Measurements from ENCODE around the gene SMOC1.

The SMOC1 gene

DNA sequence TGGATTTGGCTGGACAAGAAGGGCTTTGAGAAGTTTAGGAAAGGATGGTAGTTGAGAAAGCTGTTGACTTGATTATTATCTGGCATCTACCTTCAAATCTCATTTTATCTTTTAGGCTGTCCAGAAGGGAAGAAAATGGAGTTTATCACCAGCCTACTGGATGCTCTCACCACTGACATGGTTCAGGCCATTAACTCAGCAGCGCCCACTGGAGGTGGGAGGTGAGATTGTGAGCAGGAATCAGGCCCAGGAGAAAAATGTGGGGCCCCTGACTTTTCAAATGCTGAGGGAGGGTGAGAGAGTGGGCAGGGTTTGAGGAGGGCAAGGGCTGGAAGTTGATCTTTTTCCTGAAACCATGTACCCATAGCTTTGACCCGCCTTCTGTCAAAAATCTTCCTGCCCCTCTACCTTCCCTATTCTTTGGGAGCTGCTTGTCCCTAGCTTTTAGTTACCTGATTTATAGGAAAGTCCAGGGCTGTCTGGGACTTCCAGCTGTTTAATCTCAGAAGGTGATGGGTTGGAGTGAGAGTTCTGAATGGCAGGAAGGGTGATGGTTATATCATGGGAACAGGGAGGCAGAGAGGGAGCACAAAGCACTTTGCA is 134.2 kb downstream of the SMOC1 start:
- DNase-seq: peak; percentile 19

DNA sequence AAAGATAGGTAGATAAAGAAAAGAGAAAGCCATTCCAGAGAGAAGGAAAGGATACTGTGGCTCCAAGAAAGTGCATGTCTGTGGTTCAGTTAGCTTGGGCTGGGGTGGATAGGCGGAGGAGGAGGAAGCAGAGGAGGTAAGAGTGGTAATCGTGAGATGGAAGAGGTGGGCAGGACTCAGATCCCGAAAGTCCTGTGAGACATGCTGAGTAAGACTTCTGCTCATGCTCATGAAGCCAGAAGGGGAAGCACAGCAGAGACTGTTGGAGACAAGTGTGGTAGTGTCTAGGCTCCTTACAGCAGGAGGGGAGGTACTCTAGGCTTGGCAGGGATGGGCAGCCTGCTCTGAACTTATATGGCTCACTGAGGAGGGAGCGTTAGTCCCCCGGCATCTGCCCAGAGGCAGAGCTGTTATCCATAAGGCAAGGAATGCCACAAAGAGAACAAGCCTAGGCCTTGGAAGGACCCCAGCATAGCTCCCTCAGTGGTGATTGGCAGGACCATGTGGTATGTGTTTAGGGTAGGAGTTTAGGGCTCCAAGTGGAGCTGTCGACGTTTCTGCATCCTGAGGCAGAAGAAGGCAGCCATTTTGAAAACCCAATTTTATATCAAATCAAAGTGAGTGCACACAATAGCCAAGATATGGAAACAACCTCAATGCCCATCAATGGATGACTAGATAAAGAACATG is 135.3 kb downstream of the SMOC1 start:
- DNase-seq: no peak

DNA sequence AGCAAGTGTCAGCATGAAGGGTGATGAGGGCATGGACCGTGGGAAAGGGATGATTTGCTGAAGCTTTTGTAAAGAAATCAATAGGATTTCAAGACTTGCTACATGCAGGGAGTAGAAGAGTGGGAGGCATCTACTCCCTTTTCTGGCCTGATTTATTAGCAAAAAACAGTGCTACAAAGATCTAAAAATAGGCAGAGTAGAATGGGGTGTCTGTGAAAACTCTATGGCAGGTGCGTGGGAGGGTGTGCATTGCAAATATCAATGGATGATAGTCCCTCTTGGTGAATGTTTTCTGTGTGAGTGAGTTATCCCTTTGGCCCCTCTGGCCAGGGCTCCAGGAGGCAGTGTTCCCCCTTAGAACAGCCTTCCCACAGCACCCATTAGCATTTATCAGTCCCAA is 139.0 kb downstream of the SMOC1 start:
- DNase-seq: no peak

DNA sequence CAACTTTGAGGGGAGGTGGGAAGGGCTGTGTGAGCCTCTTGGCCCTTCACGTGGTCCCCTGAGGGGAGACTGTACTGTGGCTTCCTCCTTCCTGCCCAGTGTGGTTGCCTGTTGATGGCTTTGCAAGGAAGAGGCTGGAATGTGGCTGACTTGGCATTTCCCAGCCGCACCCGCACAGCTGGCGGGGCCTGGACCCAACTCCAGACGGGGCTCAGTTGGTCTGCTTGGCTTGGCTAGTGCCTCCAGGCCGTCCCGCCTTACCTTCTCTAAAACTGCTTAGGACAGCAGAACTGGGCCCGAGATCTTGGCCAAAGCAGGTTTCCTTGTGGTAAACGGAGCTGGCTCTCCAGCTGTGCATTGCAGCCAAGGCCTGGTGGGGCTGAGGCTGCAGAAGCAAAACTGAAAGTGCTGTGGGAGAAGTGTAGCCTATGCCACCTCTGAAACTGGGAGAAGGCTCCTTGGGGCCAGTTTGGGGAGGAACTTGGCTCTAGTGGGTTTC is 139.5 kb downstream of the SMOC1 start:
- no peak for DNase-seq

DNA sequence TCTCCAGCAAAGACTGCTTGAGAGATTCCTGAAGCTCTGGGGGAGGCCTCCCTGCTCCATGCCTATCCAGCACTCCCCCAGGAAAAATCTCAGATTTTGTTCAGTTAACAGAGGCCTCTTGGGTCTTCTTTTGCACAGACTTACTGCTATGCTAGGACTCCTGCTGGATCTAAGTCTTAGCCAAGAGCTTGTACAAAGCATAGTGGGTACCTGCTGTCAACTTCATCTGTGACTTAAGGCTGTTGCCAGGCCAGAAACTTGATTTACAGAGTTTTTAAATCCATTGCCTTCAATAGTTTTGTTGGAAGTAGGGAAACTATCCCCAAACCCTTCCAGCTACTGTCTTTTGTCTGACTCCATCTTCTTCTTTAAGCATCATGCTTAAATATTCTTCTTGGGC is 140.5 kb downstream of the SMOC1 start:
- no peak for DNase-seq

DNA sequence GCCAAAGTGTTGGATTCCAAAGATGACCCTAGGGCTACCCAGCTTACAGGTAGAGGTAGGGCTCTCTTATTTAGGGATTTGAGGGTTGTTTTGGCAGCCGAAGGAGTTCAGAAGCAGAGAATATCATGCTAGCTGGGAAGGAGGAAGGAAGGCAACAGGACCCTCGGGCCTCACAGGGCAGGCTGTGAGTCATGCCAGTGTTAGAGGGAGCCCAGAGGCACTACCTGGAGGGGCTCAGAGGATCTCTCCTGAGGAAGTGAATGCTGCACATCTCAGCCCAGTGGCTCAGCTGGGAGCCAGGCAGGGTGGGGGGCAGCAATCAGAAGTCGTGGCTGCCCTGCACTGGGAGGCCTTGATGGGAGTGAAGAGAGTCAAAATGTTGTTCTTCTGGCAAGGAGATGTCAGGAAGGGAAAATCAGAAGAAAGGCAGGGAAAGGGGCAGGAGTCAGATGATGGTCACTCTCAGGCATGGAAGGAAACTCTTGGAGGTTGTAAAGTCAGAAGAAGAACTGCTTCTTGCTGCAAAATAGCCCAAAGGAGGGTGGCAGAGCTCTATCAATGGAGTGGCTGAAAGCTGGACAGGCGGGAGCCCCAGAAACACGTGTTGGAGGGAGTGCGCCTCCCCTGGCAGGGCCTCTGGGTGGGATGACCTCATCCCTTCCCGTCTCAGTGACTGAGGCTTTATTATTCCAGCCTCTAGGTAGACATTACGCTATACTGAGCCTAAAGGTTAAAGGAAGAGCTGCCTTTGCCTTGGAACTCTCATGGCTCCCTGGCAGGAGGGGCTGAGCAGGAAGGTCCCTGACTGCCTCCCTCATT is 141.3 kb downstream of the SMOC1 start:
- no peak for DNase-seq

DNA sequence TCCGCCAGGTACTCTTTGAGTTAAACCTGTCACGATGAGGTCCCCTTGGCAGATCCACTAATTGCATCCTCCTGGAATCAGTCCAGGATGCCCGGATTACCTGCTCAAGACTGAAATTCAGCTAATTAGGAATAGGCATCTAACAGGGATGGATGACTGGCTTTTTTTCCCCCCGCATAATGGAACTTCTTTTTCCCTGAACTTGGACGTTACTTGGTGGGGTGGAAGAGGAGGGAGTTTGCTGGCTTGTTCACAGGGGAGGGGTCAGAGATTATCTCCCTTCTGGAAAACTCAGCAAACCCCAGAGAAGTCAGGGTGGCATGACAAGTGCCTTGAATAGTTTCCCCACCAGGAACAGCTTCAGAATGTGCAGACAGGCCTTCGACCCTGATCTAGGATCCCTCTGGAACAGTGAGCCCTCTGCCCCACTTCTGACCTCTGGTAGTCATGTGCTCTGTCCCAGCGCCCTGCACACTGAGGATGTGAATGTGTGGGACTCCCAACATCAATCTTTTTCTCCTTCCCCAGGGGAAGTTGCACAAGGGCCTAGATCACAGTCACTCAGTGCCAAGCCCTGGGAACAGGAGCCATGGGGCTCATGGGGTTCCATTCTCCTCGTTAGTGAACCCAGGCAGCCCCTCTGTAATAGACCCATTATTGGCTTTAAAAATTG is 142.5 kb downstream of the SMOC1 start:
- no peak for DNase-seq

DNA sequence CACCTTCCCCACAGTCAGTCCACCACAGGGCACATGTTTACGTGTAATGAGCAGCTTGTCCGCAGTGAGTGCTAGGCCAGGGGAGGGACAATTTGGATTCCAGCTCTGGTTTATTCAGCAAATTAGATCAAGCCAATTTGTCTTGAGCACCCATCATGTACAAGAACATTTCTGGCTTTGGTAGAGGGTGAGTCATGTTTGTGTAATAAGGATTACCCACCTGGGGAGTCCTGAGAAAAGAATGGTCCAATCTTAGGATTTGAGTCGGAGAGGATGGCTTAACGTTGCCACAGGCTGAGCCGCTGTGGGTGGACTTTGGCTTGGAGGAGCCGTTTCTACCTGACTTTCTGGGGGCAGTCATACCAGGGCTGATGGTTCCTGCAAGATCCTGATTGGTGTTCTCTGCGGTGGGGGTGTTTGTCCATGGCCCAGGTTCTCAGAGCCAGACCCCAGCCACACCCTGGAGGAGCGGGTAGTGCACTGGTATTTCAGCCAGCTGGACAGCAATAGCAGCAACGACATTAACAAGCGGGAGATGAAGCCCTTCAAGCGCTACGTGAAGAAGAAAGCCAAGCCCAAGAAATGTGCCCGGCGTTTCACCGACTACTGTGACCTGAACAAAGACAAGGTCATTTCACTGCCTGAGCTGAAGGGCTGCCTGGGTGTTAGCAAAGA is 143.7 kb downstream of the SMOC1 start:
- no peak for DNase-seq

DNA sequence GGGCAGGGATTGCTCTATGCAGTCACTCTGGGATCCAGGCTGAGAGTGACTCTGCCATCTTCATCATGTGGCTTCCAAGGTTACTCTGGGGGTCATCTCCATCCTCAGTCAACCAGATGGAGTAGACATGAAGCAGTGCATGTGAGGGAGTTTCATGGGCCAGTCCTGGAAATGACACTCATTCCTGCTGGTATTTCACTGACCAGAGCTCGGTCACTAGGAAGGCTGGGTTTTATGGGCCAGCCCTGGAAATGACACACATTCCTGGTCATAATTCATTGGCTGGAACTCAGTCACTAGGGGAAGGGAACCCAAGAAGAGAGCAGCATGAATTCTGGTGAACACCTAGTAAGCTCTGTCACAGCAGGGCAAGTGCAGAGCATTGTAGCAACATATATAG is 144.7 kb downstream of the SMOC1 start:
- DNase-seq: no peak

DNA sequence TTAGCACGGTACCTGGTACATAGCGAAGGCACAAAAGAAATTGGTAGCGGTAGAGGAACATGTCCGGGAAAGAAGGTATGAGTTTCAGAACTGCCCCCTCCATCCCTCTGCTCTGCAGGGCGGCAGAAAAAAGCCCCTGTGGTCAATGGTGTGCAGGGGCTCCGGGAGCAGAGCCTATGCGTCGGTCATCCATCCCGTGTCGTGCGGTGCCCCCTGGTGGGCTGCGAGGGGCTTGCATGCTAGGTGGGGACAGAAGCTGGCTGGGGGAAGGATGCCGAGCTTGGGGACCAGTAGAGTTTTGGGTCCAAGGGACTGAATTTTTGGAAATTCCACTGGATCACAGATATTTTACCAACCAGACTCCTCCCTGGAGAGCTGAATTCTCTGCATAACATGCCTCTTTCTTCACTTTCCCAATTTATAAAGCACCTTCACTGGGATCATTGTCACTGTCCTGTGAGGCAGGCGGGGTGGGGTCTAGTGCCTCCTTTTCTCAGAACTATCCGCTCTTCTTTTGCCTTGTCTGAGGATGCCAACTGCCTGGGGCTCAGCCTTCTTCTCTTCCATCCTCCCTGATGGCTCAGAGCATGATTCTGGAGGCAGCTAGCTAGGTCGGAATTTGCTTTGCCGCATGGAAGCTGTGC is 148.7 kb downstream of the SMOC1 start:
- peak; percentile 63 for DNase-seq

DNA sequence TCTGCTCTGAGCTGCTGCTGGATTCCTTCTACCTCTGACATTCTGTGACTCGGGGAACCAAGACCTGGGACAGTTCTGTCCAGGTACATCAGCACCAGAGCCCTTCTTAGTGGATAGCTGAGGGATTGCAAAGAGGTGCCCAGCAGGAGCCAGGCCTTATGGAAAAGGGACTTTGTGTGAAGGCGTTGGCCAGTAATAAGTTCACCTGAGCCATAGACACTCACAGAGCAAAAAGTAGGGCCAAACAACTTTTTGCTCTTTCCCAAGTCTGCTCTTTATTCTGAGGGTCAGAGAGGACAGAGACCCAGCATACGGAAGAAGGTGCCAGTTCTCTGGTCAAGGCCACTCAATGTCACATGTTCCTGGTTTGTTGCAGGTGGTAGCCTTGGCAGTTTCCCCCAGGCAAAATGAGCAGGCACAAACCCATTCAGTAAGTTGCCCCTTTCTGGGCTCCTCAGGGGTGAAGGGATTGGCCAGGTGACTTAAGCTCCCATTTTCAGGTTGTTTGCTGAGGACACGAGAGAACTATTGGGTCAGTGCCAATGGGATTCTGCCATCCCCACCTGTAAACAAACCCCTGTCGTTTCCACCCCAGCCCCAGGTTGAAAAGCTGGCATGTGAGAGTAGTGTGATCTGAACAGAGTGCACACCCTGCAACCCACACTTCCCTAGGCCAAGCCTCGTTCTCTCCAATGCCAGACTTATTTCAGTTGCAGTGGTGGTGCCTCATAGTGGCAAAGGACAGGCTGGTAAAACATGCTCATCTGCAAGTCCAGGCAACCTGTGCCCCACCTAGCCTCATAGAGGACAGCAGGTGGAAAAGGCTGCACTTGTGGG is 150.3 kb downstream of the SMOC1 start:
- no peak for DNase-seq

DNA sequence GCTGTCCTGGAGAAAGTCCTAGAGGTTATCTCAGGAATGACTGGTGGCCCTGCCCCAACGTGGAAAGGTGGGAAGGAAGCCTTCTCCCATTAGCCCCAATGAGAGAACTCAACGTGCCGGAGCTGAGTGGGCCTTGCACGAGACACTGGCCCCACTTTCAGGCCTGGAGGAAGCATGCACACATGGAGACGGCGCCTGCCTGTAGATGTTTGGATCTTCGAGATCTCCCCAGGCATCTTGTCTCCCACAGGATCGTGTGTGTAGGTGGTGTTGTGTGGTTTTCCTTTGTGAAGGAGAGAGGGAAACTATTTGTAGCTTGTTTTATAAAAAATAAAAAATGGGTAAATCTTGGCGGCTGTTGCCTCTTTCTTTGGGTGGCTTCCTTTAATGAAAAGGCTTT is 152.8 kb downstream of the SMOC1 start:
- no peak for DNase-seq

DNA sequence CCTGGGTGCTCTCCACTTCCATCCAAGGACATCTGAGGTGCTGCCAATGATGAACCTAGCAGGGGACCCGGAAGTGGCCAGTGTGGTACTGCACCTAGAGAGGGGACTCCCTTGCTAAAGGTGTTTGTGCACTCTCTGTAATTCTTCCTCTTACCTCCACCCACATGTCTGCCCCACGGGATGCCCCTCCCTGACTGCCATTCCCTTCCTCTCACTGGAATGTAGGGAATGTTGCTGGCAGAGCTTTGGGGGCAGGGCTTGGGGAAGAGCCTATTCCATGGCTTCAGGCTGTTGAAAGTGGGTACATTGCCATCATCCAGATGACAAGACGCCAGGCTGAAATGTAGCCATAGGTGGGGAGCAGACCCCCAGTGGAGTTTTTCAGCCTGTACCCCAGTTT is 153.2 kb downstream of the SMOC1 start:
- no peak for DNase-seq

DNA sequence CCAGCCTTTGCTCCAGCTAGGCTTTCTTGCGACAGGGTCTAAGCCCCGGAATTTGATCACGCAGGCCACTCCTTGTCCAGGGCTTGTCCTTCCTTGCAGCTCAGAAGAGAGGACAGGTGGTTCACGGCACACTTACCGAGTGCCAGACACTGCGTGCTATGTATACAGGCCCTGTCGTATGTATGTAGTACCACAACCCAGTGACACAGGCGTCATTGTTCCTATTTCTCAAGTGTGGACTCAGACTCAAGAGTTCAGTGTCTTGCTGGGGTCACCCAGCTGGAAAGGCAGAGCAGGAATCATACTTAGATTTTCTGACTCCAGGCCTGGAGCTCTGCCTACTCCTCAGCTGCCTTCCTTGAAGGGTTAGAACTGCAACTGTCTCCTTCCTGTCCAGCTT is 153.9 kb downstream of the SMOC1 start:
- no peak for DNase-seq

DNA sequence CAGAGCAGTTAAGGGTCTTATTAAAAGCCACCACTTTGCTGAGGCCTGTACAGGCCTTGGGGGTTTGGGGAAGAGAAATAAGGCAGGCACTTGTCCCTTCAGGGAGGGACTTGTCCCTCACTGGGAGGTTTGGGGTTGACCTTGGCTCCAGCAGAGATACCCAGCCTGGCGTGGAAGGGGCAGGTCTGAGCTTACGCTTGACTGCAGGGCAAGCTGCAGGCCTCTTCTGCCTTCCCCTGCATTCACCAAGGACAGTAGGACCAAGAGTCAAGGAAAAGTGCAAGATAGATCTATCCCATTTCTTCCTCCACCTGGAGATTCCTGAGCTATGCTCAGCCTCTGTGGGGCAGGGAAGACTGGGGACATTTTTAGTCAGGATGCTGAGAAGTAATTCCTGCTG is 154.3 kb downstream of the SMOC1 start:
- no peak for DNase-seq

DNA sequence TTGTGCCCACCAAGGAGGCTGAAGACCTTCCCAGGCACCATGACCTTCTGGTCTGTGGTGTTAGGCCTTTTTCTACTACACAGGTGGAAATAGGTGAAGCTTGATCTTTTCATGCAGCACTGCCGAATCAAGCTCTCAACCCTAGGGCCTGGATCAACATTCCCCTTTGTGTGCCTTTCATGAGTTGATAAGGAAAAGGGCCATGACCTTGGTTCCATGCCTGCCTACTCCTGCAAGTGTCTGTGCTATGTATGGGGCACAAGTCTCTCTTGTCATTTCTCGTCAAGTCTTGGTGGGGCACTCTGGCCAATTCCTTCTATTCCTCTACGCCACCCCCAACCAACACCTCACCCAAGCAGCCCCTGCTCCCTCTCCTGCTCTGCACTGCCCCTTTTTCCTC is 155.0 kb downstream of the SMOC1 start:
- DNase-seq: no peak

DNA sequence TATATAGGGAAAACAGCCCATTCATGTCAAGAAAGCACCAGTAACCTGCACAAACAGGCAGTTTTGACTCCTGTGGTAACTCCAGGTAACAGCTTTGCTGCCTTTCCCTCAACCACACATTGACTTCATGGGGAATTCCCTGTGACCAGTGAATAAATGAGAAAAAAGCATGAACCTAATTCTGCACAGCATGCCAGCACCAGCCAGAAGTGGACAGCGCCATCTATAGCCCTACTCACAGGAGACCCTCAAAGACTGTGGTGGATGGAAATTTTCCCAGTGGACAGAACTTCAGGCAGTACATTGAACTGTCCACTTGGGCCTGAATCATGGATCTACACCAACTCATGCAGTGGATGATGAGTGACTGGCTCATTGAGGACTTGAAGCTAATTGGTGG is 157.4 kb downstream of the SMOC1 start:
- DNase-seq: no peak

DNA sequence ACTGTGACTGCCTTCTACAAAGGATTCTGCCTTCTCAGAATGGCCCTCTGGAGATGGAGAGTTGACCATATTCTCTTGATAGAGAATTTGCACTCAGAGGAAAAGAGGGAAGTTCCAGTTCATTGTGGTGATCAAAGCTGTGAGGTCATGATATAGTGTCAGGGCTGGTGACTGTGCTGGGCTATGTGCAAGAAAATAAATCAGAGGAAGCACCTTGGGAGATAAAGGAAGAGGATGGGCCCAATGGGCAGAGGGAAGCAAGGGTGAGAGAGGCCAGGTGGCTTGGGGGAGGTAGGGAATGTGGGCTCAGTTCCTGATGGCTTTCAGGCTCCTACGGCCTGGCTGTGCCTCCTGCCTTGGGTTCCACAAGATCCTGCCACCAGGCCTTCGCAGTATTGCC is 163.8 kb downstream of the SMOC1 start:
- DNase-seq: no peak

DNA sequence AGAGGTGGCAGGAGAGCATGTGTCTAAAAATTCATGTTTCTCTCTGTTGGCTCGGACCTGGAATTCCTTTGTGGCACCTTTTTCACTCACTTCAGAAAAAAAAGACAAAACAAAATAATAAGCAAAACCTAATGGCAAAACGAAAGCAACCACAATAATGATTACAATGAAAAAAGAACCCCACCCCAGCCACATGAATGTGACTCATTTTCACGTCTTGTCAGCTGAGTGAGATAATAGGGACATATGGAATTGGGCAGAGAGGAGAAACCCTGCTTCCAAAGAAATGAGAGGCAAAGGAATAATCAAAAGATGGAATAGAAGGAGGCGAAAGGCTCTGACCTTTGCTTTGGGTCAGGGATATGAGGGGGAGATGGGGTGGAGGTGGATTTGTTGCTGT is 166.1 kb downstream of the SMOC1 start:
- no peak for DNase-seq

DNA sequence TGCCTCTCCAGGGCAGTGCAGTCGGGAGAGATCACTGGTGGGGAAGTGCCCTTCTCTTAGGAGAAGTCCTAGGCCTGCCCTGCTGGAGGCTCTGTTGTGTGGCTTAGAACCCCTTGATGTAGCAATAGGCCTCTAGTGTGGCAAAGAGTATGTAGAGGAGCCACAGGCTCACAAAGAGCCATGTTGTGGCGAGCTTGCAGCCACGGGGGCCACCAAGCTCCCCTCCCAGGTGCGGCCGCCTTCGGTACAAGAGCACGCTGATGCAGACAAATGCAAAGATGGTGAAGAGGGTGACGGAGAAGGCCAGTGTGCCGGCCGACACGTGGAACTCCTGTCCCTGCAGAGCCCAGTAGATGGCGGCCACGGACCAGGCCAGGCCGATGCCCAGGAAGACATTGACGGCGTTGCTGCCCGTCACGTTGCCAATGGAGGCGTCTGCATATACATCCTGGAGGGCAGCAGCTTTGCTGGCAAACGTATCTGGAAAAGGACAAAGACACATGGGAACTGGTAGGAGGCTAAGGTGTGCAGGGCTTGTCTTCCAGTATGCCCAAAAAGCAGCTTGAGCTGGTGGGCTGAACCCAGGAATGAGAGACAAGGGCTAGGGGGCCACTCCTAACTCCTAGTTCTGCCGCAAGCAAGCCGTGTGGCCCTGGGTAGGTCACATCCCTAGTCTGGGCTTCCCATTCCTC is 166.8 kb downstream of the SMOC1 start:
- no peak for DNase-seq
